Inflammatory macrophage treated with lipopolysaccharide for 4 hours (primary cell): ENCODE data around the gene CLNK.
"Not testable (repeated sequence)": the region's sequence is repeated elsewhere in the genome, so short reads cannot be mapped to it uniquely, and the experiment has no call there.

Experiments used
- DNase-seq: peaks from one replicate; pipeline ENCODE4 v3.0.0-alpha.2; 2020

The CLNK gene

GRCh38 chr4:10656988-10657387, 27.6 kb downstream of the CLNK start:
- DNase-seq = no peak

- DNase-seq = no peak
These were observed 28.1 kb downstream of the CLNK start for GRCh38 chr4:10656420-10656819.

DNA sequence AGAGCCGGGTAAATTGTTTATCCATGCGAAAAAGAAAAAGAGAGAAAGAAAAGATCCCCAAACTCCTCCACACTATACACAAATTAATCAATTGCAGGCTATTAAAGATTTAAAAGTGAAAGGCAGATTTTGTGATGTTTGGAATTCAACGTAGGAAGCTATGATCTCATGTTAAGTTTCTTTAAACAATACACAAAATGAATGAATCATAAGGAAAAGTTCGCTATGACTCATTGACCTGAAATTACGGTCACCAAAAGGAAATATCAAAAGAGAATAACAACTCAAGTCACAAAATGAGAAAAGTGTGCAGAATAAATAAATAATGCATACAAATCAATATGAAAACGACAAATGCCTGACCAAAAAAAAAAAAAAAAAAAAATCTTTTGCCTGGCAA, 28.6 kb downstream of the CLNK start:
- no peak for DNase-seq

DNA sequence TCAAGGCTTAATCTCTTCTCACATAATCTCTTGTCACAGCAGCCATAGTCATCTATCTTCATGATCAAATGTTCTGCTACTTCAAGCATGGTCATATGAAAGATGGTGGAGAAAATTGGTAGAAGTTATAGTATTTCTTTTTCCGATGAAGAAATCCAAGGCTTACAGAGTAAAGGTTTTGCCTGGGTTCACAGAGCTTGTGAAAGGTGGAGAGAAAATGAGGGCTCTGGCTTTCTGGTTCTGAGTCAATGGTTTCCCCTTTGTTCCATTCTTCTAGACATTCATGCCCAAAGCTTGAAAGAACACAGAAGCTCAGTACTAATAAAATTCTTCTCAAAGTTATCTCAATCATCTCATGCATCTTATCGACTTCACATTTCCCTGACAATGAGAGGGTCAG, 36.1 kb downstream of the CLNK start:
- no peak for DNase-seq

DNA sequence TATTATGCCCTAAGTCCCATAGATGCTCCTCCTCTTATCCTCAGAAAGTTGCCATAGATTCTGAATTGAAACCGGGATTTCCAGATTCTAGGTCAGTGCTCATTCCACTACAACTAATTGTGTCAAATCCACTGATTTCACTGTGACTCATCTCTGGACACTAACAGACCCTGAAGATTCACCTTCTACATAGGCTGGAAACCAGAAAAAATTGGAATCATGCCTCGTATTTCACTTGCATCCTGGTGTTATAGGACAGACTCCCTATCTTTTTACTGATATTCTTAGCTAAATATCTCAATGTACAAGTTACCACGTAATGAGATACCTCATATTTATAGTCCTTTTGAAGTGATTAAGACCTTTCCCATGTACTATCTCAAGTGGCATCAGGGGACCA, 36.7 kb downstream of the CLNK start:
- DNase-seq = no peak

GRCh38 chr4:10643600-10644425, 40.8 kb downstream of the CLNK start:
- peak; percentile 51 for DNase-seq

DNA sequence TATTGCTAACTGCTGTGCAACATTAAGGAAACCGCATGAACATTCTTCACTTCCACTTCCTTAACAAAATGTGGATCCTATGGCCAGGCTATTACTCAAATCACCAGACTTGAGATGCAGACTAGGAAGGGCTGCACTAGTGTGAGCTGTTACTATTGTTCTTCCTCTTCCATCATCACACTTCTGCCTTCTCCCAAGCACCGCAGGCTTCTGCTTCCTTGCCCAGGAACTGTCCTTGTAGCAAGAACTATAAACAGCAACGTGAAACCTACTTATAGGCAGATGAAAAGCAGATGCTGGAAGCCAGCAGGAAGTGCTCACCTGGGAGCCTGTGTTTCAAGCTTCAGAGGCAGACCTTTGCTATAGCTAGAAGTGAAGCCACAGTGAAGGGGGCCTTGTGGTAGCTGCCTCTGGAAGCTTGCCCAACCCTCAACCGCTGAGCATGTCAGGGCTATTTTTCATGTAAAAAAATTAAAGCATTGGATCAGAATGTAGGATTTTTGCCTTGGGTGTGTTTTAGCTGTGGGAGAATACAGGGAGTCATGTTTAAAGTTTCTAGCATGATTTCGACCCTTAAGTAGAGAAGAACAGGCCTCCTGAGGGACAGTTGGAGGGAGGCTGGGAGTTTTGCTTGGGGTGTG, 43.9 kb downstream of the CLNK start:
- DNase-seq = peak; percentile 89

DNA sequence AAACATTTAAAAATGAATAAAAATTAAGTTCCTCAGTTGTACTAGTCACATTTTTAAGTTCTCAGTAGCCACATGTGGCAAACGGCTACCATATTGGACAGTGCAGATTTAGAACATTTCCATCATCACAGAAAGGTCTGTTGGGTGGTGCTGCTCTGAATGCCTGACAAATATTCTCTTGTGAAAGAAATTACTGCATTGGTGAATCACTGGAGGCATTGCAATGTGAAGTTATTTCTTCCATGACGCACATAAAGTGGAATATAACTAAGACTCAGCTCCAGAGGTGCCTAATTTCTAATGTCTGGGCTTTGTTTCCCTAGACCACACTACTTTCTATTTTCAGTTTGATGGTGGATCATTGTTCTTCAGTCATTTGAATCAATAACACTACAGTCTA, 44.9 kb downstream of the CLNK start:
- DNase-seq = peak; percentile 56

GRCh38 chr4:10639100-10639499, 45.5 kb downstream of the CLNK start:
- DNase-seq = no peak

DNA sequence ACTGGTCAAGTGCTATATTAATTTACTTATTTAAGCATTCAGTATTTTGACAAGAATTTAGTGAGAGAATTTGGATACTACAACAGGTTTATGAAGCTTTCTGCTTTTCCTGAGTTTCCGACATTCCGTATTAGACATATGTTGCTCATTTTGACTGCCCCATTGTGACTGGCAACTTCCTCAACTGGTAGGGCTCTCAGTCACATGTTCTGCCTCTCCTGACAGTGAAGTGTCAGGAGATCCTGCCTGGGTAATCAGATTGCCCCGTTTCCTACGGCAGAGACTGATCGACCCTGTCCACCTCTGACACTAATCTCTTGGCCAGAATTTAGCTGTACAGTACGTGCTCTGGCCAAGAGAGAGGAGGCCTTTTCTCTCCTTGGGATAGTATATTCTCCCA, 49.5 kb downstream of the CLNK start:
- peak; percentile 22 for DNase-seq

GRCh38 chr4:10629394-10629793, 55.2 kb downstream of the CLNK start:
- DNase-seq = no peak

DNA sequence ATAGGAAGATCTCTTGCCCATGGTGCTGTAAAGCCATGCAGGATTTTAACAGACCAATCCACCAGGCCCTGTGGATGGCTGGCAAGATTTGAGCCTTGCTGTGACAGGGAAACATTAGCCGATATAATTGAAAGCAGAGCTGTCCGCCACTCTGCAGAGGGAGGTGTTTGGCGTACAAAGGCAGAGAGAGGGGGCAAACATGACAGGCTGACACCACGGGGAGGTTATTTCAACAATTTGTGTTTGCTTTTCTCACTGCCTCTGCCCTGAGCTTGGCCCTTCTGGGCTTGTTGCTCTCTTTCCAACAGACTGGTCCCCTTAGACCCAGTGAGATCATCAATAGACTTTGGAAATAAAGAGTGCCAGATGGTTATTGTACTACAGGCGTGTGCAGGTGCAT, 59.4 kb downstream of the CLNK start:
- DNase-seq = no peak

GRCh38 chr4:10623862-10624261, 60.7 kb downstream of the CLNK start:
- DNase-seq = no peak

- no peak for DNase-seq
These were observed 61.3 kb downstream of the CLNK start for GRCh38 chr4:10623241-10623640.

GRCh38 chr4:10622728-10623127, 61.8 kb downstream of the CLNK start:
- no peak for DNase-seq

DNA sequence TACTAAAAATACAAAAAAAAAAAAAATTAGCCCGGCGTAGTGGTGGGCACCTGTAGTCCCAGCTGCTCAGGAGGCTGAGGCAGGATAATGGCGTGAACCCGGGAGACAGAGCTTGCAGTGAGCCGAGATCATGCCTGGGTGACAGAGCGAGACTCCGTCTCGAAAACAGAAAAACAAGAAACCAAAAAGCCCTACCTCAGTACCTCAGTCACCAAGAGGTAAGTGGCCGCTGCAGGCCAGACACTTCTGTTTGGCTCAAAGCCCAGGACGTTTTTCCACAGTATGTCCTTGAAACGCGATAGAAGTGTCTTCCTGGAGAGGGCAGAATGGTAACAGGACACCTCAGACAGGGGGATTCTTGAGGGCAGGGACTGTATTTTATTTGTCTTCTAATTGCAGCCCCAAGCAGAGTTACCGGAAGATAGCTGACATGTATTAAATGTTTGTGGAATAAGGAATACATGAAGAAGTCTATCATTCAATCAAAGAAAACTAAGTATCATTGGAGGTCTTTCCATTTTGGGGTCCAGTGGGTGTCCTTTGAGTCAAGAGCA, 63.6 kb downstream of the CLNK start:
- DNase-seq = no peak

DNA sequence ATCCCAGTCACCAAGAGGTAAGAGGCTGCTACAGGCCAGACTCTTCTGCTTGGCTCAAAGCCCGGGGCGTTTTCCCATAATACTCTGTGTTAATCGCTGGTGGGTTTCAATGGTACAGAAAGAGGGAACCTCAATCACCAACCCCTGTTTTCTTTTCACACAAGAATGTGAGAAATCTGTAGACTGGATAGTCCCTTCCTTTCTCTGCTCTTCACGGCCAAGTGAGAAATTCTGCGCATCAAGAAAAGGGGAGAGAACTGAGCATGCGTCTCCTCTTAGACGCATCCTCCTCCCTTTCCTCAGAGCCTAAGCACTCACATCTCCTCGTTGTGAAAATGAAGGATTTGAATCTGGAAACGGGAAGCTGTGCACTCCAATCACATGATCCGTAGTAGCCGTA, 64.7 kb downstream of the CLNK start:
- DNase-seq = no peak

DNA sequence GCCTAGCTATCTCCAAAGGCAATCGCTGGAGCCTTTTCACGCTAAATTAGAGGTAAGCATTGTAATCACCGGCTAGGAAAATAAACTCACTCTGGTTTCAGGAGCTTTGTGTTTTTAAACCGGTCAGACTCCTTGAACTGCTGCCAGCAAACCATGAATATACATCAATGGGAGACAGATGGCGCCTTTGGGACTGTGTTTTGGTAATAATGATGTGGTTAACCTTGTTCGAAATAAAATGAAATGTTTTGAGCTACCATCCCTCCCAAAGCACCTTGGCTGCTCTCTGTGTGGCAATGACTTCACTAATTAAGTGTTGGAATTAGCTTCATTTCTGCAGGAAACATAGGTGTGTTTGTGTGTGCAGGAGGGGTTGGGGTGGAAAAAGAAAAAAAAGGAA, 65.3 kb downstream of the CLNK start:
- no peak for DNase-seq

GRCh38 chr4:10614926-10615325, 69.6 kb downstream of the CLNK start:
- not testable (repeated sequence) for DNase-seq

GRCh38 chr4:10613926-10614478, 70.6 kb downstream of the CLNK start:
- DNase-seq = no peak

GRCh38 chr4:10612476-10612875, 72.1 kb downstream of the CLNK start:
- DNase-seq = no peak

GRCh38 chr4:10611673-10612072, 72.9 kb downstream of the CLNK start:
- no peak for DNase-seq

GRCh38 chr4:10608501-10609219, 75.9 kb downstream of the CLNK start:
- no peak for DNase-seq
